Mammary epithelial cell (primary cell): ENCODE measurements around the gene UGT1A8.
A peak's percentile ranks its signal among the peaks of the same experiment; 100 is the strongest.

Source experiments
- EZH2 ChIP-seq: IDR thresholded peaks from 2 replicates; pipeline ENCODE4 v1.6.1; 2012; ENCODE audit warnings: low read length, inconsistent platforms, borderline replicate concordance
- TF ChIP-seq, protein P1 (sequence below), 2 donors: IDR thresholded peaks in 1 of 2; conservative IDR thresholded peaks in 1 of 2; 2 replicates each; pipeline ENCODE4 v1.5.1; 2011 to 2012; ENCODE audit warnings: inconsistent platforms in 2 of 2, low read length in 2 of 2, mild to moderate bottlenecking in 2 of 2, control low read depth in 1 of 2, low read depth in 1 of 2; ENCODE audit not compliant: insufficient read depth in 1 of 2; ENCODE audit errors: extremely low read depth in 1 of 2

DNA sequence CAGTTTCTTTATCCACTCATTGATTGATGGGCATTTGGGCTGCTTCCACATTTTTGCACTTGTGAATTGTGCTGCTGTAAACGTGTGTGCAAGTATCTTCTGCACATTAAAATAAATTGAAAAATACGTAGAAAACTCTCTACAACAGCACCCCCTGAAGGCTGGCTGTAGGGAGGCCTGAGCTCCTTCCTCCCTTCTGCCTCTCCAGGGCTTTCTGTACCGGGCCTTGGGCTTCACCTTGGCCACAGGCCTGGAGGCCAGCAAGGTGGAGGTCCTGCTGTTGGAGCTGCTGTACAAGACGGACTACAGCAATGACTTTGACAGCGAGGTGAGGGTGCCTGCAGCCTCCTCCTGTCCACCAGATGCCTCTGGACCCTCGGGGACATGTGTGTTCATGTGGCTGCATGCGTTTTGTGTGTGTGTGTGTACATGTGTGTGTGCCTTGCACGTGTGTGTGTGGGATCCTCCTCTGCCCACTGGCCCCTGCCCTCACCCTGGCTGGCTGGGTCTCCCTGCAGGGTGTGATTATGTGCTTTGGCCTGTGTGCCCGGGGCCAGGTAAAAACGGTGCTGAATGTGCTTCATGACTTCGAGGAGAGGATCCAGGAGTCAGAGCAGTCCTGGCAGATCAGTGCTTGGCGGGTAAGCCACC is 189.9 kb downstream of the UGT1A8 start:
- TF ChIP-seq, protein P1, sequence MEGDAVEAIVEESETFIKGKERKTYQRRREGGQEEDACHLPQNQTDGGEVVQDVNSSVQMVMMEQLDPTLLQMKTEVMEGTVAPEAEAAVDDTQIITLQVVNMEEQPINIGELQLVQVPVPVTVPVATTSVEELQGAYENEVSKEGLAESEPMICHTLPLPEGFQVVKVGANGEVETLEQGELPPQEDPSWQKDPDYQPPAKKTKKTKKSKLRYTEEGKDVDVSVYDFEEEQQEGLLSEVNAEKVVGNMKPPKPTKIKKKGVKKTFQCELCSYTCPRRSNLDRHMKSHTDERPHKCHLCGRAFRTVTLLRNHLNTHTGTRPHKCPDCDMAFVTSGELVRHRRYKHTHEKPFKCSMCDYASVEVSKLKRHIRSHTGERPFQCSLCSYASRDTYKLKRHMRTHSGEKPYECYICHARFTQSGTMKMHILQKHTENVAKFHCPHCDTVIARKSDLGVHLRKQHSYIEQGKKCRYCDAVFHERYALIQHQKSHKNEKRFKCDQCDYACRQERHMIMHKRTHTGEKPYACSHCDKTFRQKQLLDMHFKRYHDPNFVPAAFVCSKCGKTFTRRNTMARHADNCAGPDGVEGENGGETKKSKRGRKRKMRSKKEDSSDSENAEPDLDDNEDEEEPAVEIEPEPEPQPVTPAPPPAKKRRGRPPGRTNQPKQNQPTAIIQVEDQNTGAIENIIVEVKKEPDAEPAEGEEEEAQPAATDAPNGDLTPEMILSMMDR (conservative IDR thresholded peaks at IDR 0.05 in 1 of 2, IDR thresholded peaks at IDR 0.05 in 1 of 2; ENCODE audit: extremely low read depth in 1 of 2, insufficient read depth in 1 of 2, low read depth in 1 of 2, low read length in 2 of 2), result peak; percentile 12 to 21
- TF ChIP-seq EZH2, result no peak
